HG03439 (cell line): Measurements from ENCODE around the gene EPC2.
A peak's percentile ranks its signal among the peaks of the same experiment; 100 is the strongest.
"Not testable (repeated sequence)": the region's sequence is repeated elsewhere in the genome, so short reads cannot be mapped to it uniquely, and the experiment has no call there.

Experiments used
- ATAC-seq: cut with Tn5 transposase; IDR thresholded peaks from one replicate; pipeline ENCODE4 v1.9.1; 2021; ENCODE audit warnings: mild to moderate bottlenecking, moderate library complexity; ENCODE audit not compliant: unreplicated experiment

The EPC2 gene

DNA sequence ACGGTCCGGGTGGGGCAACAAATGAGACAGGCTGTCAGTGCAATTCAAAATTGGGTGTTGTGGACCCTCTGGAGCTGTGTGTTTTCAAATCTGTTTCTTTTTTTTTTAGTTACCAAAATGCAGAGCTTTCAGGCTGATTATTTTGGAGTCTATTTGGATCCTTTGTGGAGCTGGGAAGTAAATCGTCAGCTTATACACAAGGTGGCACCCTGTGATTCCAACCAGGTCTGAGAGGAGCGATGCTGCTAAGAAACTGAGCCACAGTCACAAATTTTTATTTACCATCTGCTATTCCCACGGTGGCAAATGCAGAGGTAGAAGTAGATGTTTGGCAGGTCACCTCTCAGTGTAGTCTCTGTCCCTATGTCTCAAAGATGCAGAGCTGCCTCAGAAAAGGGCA lies 3.8 kb upstream of the EPC2 start:
- ATAC-seq, result no peak

DNA sequence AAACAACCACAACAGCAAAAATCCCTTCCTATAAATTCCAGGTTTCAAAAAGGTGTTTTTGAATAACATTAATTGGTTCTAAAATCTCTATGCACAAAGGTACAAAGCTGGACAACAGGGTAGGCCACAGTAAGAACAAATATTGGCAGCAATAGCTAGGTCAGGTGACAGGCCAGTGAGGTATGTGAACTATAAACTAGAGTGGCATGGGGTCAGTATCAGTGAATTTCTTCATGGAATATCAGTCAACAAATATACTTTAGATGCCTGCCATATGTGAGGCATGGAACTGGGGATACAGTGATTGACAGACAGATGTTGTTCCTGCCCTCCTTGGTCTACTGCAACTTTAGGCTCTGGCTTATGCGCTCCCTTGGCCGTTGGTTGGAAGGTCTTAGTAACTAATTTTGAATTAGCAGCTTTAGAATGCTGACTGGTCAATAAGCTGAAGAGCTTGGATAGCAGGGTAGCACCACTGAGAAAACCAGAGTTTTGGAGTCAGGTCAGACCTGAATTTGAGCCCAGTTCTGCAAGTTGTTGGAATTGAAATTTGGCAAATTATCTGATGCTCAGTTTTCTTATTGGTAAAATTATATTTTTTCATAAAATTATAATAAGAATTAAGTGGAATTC lies 2.3 kb upstream of the EPC2 start:
- ATAC-seq, result no peak

DNA sequence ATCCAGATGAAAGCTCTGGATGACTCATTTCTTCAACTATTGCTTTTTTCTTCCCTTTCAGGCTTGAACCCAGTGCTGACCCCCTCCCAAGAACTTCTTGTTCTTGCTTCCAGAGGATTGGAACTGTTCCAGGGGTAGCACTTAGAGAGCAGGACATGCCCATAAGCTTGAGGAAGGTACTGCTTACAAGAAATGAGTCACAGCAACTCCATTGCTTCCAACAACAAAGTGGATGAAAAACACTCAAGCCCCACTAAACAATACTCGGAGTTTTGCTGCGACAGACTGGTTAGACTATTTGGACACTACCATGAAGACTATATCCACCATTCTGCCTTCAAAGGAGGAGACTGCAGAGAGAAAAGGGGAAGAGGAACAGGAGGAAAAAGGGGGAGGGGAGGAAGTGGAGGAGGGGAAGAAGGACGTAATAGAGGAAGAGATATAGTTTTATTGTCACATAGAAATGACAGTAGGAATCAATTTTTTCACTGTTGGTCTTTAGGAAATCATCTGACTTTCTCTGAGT lies 1.6 kb upstream of the EPC2 start:
- no peak for ATAC-seq

DNA sequence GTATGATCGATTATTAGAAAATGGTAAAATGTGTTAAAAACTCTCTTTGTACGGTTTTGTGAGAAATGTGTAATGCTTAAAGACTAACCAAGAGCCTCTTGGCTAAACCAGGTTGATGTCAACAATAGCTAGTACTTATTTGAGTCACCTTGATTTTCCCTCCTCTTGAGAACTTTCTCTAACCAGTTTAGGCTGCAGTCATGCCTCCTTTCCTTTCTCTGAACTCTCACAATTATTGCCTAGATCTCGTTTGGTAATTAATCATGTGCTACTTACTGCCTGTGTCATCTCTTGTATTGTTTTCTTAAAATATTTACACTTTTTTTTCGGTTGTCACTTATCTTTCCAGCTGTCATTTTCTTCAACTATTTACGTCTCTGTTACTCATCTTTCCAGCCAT lies 1.1 kb upstream of the EPC2 start:
- peak; percentile 22 for ATAC-seq

DNA sequence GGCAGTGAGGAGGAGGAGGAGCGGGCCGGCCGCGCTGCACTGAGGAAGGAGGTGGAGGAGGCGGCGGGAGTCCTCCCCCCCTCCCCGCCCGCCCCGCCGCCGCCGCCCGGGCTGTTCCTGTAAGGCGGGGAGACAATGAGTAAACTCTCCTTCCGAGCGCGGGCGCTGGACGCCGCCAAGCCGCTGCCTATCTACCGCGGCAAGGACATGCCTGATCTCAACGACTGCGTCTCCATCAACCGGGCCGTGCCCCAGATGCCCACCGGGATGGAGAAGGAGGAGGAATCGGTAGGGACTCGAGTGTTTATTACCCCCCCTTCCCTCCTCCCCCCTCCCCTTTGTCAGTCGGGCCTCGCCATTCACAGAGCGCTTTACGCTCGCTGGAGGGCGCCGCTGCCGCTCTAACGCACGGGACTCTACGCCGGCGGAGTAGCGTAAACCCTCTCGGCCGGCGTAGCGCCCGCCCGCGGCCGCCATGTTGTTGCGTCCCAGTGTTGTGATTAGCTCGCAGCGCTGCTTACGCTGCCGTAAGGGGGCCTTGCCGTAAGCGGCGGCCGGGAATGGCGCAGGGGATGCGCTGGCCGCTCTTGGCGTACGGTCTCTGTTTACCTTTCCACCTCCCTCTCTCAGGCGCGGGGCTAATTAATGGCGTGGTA lies 460 bp downstream of the EPC2 start:
- ATAC-seq, result peak; percentile 53

DNA sequence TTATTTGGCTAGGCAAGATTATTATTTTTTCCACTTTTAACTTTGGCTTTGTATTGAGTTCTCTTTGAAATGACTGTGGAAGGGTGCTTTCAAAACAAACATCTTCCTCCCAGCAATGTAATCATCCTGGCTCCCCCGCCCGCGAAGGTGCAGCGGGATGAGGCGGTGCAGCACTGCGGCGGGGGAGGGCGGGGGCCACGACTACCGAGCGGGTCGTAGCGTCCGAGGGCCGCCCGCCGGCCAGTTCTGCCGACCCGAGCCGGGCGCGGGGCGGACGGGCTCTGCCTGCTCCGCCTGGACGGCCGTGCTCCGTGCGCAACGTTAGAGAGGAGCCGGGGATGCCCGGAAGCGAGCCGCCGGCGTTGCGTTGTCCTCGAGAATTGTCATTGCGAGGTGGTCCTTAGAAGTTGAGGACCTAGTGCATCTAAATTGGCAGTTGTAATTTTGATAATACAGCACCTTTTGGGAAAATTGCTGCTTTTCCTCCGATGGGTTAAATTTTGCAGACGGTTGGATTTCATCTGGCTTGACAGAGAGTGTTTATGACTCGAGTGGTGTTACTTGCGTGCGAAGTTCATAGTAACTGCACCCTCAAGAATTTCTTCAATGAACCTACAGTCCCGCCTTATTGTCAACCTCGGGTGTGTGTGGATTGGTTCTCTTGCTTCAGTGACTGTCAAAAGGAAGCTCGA lies 1.1 kb downstream of the EPC2 start:
- ATAC-seq, result peak; percentile 51

DNA sequence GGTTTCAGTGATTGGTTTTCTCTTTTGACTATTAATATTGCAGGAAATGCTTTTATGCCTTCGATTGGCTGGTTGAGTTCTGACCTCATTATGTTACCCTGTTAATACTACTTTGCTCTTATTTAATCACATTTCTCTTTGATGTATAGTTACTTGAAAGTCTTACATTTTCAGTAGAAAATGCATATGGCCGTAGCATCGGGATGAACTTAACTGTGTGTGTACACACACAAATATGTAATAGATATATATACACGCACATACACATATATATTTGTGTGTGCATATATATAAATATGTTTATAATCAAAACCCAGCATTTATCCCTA lies 1.6 kb downstream of the EPC2 start:
- no peak for ATAC-seq

DNA sequence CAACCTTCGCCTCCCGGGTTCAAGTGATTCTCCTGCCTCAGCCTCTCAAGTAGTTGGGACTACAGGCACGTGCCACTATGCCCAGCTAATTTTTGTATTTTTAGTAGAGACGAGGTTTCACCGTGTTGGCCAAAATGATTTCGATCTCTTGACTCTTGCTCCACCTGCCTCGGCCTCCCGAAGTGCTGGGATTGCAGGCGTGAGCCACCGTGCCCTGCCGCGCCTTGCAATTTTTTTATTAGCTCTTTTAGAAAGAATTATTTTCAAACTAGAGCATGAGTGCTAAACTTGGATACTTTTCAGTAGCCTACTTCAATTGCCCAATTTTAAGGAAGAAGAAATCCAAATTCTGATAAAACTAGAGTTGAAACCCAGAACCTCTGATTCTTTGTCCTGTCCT lies 3.2 kb downstream of the EPC2 start:
- not testable (repeated sequence) for ATAC-seq

DNA sequence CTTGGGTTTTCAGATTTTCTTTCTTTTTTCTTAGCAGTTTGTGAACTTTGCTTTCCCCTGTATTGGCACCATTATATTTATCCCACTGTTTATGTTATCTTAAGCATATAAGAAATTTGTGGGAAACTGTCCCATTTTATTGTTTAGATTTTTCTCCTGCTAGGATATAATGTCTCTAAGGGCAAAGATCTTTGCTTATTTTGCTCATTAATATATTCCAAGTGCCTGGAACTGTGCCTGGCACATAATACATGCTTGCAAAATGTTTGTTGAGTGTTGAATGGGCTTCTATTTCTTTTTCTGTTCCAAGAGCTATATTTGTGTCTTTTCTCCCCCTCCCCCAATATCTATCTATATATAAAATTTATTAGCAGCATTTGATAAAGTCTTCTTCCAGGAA lies 5.4 kb downstream of the EPC2 start:
- ATAC-seq, result no peak

DNA sequence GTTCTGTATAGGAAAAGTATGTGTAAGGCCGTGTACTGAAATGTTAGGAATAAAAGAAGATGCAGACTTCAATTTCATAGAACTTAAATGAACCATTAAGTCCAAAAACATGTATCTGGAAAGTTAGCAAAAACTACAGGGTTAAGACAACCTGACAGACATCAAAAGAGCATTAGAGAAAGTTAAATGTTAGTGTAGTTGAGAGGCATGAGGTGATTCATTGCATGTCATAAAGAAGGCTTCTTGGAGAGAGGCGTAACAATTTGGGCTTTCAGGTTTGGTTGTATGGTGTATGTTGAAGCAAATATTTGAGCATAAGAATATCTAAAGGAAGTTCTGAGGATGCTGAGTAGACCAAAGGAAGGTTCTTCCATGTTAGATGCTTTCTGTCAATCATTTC lies 6.3 kb downstream of the EPC2 start:
- no peak for ATAC-seq

DNA sequence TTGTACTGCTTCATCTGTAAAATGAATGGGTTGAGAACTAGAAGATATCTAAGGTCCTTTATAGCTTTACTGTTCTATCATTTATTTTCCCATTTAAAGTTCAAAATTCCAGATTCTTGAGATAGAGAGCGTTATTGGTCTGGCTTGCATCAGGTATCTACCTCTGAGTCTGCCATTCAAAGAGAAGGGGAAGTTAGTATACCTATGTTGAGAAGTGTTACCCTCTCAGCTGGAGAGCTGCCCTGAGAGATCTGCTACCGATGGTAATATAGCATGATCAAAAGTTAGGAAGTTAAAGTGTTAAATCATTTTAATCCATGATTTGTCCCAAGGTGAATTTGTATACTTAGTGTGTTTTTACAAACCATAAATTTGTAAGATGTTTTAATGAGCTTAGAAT lies 7.4 kb downstream of the EPC2 start:
- no peak for ATAC-seq

DNA sequence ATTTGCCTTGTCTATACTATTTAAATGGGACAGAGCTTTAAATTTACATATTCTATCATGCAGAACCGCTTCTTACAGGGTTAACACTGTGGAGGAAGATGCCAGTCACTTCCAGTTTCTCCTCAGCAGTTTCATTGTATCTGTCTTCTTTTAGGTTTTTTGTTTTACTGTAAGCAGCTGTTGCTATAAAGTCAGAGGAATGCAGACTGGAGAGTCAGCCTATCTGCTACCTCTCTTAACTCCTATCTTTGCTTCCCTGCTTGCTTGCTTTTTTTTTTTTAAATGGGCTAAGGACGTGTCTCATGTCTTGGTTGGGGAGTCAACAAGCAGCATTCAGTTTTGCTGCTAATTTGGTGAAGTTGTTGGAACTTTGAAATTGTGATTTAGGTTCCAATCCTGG lies 8.9 kb downstream of the EPC2 start:
- peak; percentile 83 for ATAC-seq

DNA sequence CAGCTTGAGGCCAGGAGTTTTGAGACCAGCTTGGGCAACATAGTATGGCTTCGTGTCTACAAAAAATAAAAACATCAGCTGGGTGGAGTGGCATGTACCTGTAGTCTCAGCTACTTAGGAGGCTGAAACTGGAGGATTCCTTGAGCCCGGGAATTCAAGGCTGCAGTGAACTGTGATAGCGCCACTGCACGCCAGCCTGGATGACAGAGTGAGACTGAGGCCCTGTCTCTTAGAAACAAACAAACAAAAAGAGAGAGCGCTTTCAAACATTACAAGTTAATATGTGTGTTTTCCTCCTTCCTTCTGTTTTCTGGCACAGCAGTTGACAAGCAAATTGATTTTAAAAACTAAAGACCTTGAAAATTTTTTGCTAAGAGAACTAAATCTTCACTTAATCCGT lies 9.9 kb downstream of the EPC2 start:
- no peak for ATAC-seq

DNA sequence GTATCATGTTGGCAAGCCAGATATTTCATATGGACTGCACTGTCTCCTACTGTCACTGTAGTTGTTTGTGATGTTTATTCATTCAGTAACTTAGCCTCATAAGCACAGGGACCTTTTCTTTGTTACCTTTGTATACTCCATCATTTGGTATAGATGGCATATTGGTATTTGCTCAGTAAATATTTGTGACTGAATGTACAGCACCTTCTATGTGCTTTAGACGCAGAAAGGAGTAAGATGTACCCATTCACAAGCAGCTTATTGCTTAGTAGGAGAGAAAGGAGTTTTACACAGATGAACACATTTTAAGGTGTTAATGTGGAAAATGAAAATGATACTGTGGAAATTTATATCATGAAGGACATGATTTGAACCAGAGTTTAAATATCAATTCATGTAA lies 12.0 kb downstream of the EPC2 start:
- ATAC-seq, result no peak

DNA sequence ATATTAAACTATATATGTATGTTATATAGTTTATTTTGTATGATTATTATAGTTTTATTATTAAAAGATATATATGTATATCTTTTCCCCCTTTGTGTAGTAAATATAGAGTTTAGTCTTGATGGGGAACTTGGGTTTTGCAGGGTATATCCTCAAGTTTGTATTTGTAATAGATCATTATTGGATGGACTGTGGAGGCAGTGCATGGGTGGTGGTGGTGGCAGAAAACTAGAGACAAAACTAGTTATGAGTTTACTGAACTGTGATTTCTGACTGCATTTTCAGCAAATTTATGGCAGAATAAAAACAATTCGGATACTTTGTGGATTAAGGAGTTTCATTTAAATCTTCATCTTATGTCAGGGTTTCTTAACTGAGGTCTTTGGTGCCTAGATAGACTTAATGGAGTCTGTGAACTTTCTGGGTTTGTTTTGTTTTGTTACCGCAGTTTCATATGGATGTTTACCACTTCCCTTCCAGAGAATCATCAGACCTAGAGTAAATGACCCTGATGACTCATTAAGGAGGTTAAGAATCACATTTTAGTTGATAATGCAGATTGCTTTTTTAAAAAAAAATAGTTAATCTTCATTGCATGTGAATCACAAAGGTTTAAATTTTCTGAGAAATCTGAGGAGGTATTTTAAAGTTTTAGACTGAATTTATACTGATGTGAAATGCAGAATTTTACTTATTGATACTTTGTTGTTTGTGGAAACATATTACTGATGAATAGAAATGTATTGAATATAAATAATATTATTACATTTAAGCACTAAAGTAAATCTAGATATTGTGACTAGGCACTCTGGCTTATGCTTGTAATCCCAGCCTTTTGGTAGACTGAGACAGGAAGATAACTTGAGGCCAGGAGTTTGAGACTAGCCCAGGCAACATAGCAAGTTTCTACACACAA lies 14.5 kb downstream of the EPC2 start:
- ATAC-seq, result peak; percentile 88

DNA sequence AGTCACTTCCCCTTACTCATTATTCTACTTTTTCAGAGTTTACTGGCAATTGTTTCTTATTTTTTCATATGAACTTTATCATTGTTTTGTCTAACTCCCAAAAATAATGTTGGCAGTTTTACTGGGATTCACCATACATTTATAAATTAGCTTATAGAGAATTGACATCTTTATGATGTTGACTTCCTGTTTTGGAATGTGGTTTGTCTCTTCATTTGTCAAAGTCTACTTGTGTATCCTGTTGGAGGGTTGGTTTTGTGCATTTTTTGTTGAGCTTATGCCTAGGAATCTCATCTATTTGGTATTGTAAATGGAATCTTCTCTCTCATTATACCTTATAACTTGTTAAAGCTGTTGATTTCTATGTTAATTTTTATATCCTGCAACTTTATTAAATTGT lies 16.4 kb downstream of the EPC2 start:
- ATAC-seq, result no peak

DNA sequence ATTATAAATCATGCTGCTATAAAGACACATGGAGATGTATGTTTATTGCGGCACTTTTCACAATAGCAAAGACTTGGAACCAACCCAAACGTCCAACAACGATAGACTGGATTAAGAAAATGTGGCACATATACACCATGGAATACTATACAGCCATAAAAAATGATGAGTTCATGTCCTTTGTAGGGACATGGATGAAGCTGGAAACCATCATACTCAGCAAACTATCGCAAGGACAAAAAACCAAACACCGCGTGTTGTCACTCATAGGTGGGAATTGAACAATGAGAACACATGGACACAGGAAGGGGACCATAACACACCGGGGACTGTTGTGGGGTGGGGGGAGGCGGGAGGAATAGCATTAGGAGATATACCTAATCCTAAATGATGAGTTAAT lies 17.8 kb downstream of the EPC2 start:
- ATAC-seq, result not testable (repeated sequence)

DNA sequence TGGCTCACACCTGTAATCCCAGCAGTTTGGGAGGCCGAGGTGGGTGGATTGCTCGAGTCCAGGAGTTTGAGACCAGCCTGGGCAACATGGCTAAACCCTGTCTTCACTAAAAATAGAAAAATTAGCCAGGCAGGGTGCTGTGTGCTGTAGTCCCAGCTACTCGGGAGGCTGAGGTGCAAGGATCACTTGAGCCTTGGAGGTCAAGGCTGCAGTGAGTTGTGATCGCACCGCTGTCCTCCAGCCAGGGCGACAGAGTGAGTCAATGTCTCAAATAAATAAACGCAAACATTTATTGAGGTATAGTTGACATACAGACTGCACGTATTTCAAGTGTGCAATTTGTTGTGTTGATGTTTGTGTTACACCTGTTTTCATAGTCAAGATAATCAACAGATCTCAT lies 19.7 kb downstream of the EPC2 start:
- no peak for ATAC-seq

DNA sequence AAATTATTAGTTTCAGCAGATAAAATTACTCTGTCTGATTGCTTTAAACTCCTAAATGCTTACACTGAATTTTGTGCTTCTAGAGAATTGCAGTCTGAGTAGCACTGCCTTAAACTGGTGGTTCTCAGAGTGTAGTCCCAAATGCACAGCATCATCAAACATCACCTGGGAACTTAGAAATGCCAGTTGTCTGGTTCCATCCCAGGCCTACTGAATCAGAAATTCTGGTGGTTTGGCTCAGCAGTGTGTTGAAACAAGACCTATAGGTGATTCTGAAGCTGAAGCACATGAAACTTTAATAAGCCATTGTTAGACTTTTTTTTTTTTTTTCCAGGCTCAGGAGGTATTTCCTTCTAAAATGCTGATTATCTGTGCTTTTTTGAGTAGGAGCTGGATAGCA lies 22.0 kb downstream of the EPC2 start:
- no peak for ATAC-seq

DNA sequence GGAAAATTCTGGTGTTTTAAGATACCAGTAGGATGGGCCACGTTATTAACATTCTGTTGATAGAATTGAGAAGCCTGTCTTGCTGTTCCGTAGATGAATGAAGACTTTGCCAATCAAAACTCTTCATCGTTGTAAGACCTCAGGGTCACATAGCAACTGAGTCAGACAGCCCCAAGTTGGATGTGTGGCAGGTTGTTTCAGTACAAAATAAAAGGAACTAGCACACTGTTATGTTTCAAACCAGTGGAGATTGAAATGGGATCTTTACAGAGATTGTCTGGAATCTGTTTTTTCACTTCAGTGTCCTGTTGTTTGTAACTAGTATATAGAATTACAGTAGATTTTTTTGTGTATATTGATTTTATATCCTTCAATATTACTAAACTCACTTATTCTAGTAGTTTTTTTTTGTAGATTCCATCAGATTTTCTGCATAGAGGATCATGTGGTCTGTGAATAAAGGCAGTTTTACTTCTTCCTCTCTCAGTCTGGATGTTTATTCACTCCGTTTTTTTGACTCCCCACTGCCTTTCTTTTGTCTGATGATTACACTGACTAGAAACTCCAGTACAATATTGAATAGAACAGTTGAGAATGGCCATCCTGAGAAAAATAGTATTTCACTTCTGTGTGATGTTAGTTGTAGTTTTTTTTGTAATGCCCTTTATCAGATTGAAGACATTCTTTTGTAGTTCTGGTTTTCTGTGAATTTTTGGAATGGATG lies 22.7 kb downstream of the EPC2 start:
- ATAC-seq, result no peak

DNA sequence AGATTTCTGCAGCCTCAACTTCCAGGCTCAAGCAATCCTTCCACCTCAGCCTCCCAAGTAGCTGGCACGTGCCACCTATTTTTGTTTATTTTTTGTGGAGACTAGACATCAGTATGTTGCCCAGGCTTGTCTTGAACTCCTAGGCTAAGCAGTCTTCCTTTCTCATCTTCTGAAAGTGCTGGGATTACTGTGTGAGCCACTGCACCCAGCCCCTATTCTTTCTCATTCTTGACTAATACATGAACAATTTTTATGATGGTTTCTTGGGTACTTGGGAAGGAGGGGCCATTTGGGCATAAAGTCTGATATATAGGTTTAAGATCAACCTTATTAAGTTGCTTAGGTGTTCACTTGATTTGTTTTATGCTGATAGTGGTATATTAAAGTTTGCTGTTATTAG lies 26.2 kb downstream of the EPC2 start:
- ATAC-seq, result no peak
